ENCODE data around the gene MYOF. TPM values are rescaled to one million over a fixed set of nuclear protein-coding genes. Genes with fewer than 3 reads are reported as not detected.

MYOF gene
- total and polyA plus RNA-seq, 4 donors: 23.4 to 194 (median 82.2) TPM

DNA sequence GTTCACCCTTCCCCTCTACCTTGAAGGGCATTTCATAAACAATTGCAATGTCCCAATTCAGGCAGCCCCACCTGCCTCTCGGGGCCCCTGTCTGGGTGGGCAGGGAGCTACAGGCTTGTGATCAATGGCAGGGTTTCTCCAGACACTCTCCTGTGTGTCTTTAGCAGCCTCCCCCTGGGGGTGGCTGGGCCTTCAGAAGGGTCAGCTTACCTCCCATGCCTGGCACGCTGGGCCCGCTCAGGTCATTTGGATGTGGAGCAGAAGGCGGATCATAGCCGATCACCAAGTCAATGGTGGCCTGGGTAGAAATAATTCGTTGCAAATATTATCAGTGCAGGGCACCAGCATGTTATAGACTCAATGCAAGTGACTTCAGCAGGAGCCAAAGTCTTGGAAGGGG is 56.3 kb downstream of the MYOF start:
- no peak overlapping the region for H3K4me3 ChIP-seq
- H3K9me3 ChIP-seq (ENCODE audit: control insufficient read depth in 4 of 4, insufficient read depth in 3 of 4, low read length in 3 of 4): no peaks in the 10 kb centered on the region
- WGBS, 2 donors: 93% methylated on average over 6 of the region's 6 CpGs
- H3K27me3 ChIP-seq (ENCODE audit: control insufficient read depth in 3 of 3, insufficient read depth in 3 of 3, low read length in 2 of 3): no peaks in the 10 kb centered on the region
- no peak for TF ChIP-seq CTCF (IDR thresholded peaks at IDR 0.05; ENCODE audit: control extremely low read depth, extremely low read depth)
- peaks cover 5 to 14% (median 8%) of the 10 kb centered on the region in 5 donors for H3K4me1 ChIP-seq (ENCODE audit: control insufficient read depth in 5 of 5, insufficient read depth in 5 of 5, low read length in 5 of 5)
- H3K27ac ChIP-seq (ENCODE audit: low read depth in 1 of 2, low read length in 1 of 2): no peak overlapping the region
- H3K36me3 ChIP-seq (ENCODE audit: control insufficient read depth in 4 of 4, insufficient read depth in 4 of 4, low read length in 4 of 4): peaks cover 0 to 14% (median 3%) of the 10 kb centered on the region in 4 donors
- DNase-seq (no peak), ATAC-seq (ENCODE audit: insufficient read depth, low FRiP score) (no peak)
- no peak overlapping the region for H3K9ac ChIP-seq (ENCODE audit: insufficient read depth in 1 of 2, low read length in 2 of 2)

GRCh38 chr10:93422118-93422517 is 60.0 kb downstream of the MYOF start:
- 66 to 67% methylated on average over 4 of the region's 4 CpGs for WGBS, 2 donors

DNA sequence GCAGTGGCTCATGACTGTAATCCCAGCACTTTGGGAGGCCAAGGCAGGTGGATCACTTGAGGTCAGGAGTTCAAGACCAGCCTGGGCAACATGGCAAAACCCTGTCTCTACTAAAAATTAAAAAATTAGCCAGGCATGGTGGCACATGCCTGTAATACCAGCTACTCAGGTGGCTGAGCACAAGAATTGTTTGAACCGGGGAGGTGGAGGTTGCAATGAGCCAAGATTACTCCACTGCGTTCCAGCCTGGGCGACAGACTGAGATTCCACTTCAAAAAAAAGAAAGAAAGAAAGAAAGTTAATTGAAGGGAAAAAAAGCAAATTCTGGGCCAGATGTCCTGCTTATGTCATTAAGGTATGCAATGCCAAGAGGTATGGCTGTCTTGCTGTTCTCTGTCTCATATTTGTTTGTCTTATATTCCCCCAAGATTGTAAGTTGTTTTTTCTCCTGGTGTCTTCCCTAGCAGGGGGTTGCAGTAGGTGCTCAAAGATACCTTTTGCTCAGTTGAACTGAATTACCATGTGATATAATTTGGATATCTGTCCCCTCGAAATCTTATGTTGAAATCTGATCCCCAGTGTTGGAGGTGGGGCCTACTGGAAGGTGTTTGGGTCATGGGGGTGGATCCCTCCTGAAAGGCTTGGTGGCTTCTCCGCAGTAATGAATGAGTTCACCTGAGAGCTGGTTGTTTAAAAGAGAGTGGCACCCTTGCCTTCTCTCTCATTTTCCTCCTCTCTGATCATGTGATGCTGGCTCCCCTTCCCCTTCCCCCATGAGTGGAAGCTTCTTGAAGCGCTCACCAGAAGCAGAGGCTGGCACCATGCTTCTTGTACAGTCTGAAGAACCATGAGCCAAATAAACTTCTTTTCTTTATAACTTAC is 60.9 kb downstream of the MYOF start:
- no peak for DNase-seq
- TF ChIP-seq CTCF (IDR thresholded peaks at IDR 0.05; ENCODE audit: control extremely low read depth, extremely low read depth): no peak
- peak overlapping the region in 1 of 2 donors; percentile 38 for H3K9ac ChIP-seq (ENCODE audit: insufficient read depth in 1 of 2, low read length in 2 of 2)
- peaks cover 8 to 22% (median 12%) of the 10 kb centered on the region in 5 donors for H3K4me1 ChIP-seq (ENCODE audit: control insufficient read depth in 5 of 5, insufficient read depth in 5 of 5, low read length in 5 of 5)
- no peak for ATAC-seq (ENCODE audit: insufficient read depth, low FRiP score)
- WGBS, 2 donors: 77 to 87% methylated on average over 6 of the region's 6 CpGs
- no peaks in the 10 kb centered on the region for H3K27me3 ChIP-seq (ENCODE audit: control insufficient read depth in 3 of 3, insufficient read depth in 3 of 3, low read length in 2 of 3)
- H3K9me3 ChIP-seq (ENCODE audit: control insufficient read depth in 4 of 4, insufficient read depth in 3 of 4, low read length in 3 of 4): no peaks in the 10 kb centered on the region
- peak overlapping the region; percentile 11 to 27 for H3K27ac ChIP-seq (ENCODE audit: low read depth in 1 of 2, low read length in 1 of 2)
- H3K4me3 ChIP-seq: no peak overlapping the region
- H3K36me3 ChIP-seq (ENCODE audit: control insufficient read depth in 4 of 4, insufficient read depth in 4 of 4, low read length in 4 of 4): peaks cover 0 to 14% (median 5%) of the 10 kb centered on the region in 4 donors

More at GRCh38 chr10:93422118-93422517, 60.0 kb downstream of the MYOF start:
- Histone ChIP-seq H3K36me3 (ENCODE audit: control insufficient read depth in 4 of 4, insufficient read depth in 4 of 4, low read length in 4 of 4) (peaks cover 0 to 14% (median 3%) of the 10 kb centered on the region in 4 donors), H3K27ac (ENCODE audit: low read depth in 1 of 2, low read length in 1 of 2) (peak overlapping the region in 1 of 2 donors; percentile 68), H3K27me3 (ENCODE audit: control insufficient read depth in 3 of 3, insufficient read depth in 3 of 3, low read length in 2 of 3) (no peaks in the 10 kb centered on the region), H3K4me3 (no peak overlapping the region), H3K9ac (ENCODE audit: insufficient read depth in 1 of 2, low read length in 2 of 2) (peak overlapping the region in 1 of 2 donors; percentile 38), H3K9me3 (ENCODE audit: control insufficient read depth in 4 of 4, insufficient read depth in 3 of 4, low read length in 3 of 4) (no peaks in the 10 kb centered on the region), H3K4me1 (ENCODE audit: control insufficient read depth in 5 of 5, insufficient read depth in 5 of 5, low read length in 5 of 5) (peaks cover 8 to 22% (median 12%) of the 10 kb centered on the region in 5 donors)
- DNase-seq (peak; percentile 28 to 82 (median 58)), ATAC-seq (ENCODE audit: insufficient read depth, low FRiP score) (no peak)
- no peak for TF ChIP-seq CTCF (IDR thresholded peaks at IDR 0.05; ENCODE audit: control extremely low read depth, extremely low read depth)
